Smooth muscle cell (in vitro differentiated cells): ENCODE measurements around the gene PLTP. TPM values are rescaled to one million over a fixed set of nuclear protein-coding genes. Genes with fewer than 3 reads are reported as not detected.

ENCODE experiments used
- DNase-seq: peaks from one replicate; lab custom pipeline; 2025; ENCODE audit not compliant: unreplicated experiment; lab: John Stamatoyannopoulos, UW
- H2AFZ ChIP-seq: fragments of 200-600 bp; sonication (generic); 2 replicates; pipeline ENCODE4 v1.6.0; 2016; ENCODE audit warnings: antibody characterized with exemption, low read depth, mild to moderate bottlenecking
- H3F3A ChIP-seq: fragments of 200-600 bp; sonication (generic); 2 replicates; pipeline ENCODE4 v1.6.0; 2017; ENCODE audit warnings: antibody characterized with exemption, low read depth
- H3K27ac ChIP-seq: fragments of 200-600 bp; sonication (generic); 2 replicates; pipeline ENCODE4 v1.5.1; 2016; ENCODE audit warnings: low read depth, mild to moderate bottlenecking
- H3K27me3 ChIP-seq: fragments of 200-600 bp; sonication (generic); 2 replicates; pipeline ENCODE4 v1.6.1; 2016; ENCODE audit warnings: low read depth, mild to moderate bottlenecking
- H3K36me3 ChIP-seq: fragments of 200-600 bp; sonication (generic); 2 replicates; pipeline ENCODE4 v1.5.1; 2016; ENCODE audit warnings: low read depth
- H3K4me1 ChIP-seq: fragments of 200-600 bp; sonication (generic); 2 replicates; pipeline ENCODE4 v1.5.1; 2016; ENCODE audit warnings: low read depth
- H3K4me2 ChIP-seq: fragments of 200-600 bp; sonication (generic); 2 replicates; pipeline ENCODE4 v1.6.0; 2016; ENCODE audit warnings: mild to moderate bottlenecking
- H3K4me3 ChIP-seq: fragments of 200-600 bp; sonication (generic); 2 replicates; pipeline ENCODE4 v1.5.1; 2016; ENCODE audit warnings: mild to moderate bottlenecking
- H3K79me2 ChIP-seq: fragments of 200-600 bp; sonication (generic); 2 replicates; pipeline ENCODE4 v1.6.0; 2016; ENCODE audit warnings: low read depth, mild to moderate bottlenecking
- H3K9ac ChIP-seq: fragments of 200-600 bp; sonication (generic); 2 replicates; pipeline ENCODE4 v1.6.0; 2016; ENCODE audit warnings: low read depth
- H3K9me3 ChIP-seq: fragments of 200-600 bp; sonication (generic); replicated peaks from 2 replicates; pipeline ENCODE4 v1.5.1; 2016; ENCODE audit warnings: low read depth
- H4K20me1 ChIP-seq: fragments of 200-600 bp; sonication (generic); 2 replicates; pipeline ENCODE4 v1.6.0; 2016; ENCODE audit warnings: low read depth
- CTCF ChIP-seq: fragments of 200-600 bp; sonication (generic); IDR thresholded peaks from 2 replicates; pipeline ENCODE4 v1.5.1; 2017; ENCODE audit warnings: borderline replicate concordance, mild to moderate bottlenecking, antibody characterized with exemption; ENCODE audit not compliant: insufficient read depth, poor library complexity, severe bottlenecking
- WGBS: methylation state at CpG from one replicate; pipeline ENCODE4 v1.1.7; 2016; ENCODE audit warnings: low lambda C conversion rate; 5-methylcytosine and 5-hydroxymethylcytosine counted together
- polyA plus RNA-seq: library from polyadenylated mRNA; unstranded; fragments of >200 nt; fragmentation: Nextera tagmentation; extraction: Ambion mirVana; gene quantifications from 2 replicates; pipeline ENCODE4 v1.2.1, GENCODE V29; 2016
- total RNA-seq: library from RNA; depleted of rRNA; stranded (reverse); fragments of >200 nt; gene quantifications from 2 replicates; pipeline ENCODE4 v1.2.3, GENCODE V29; 2014

Gene PLTP
- total and polyA plus RNA-seq, 2 experiments from 2014 or later = 81.0 to 262 TPM

- peak overlapping the region; percentile 94 for H3K27ac ChIP-seq
- no peaks in the 10 kb centered on the region for H4K20me1 ChIP-seq
- peak overlapping the region; percentile 45 for H3K9ac ChIP-seq
- H3K4me3 ChIP-seq = no peak overlapping the region
- peak overlapping the region; percentile 33 for H3K4me2 ChIP-seq
- H2AFZ ChIP-seq = no peak overlapping the region
- no peaks in the 10 kb centered on the region for H3K9me3 ChIP-seq
- 66% methylated on average over 9 of the region's 9 CpGs for WGBS
- no peak for DNase-seq
- H3K27me3 ChIP-seq = no peaks in the 10 kb centered on the region
- peaks cover 21% of the 10 kb centered on the region for H3K4me1 ChIP-seq
- H3F3A ChIP-seq = peaks cover 34% of the 10 kb centered on the region
- H3K79me2 ChIP-seq = no peaks in the 10 kb centered on the region
- no peaks in the 10 kb centered on the region for H3K36me3 ChIP-seq
- TF ChIP-seq CTCF = no peak
Observed at GRCh38 chr20:45920462-45921336, 8.7 kb upstream of the PLTP start.

GRCh38 chr20:45919542-45920399 lies 7.8 kb upstream of the PLTP start:
- H3K4me1 ChIP-seq = peaks cover 16% of the 10 kb centered on the region
- H3K9ac ChIP-seq = peak overlapping the region; percentile 74
- H4K20me1 ChIP-seq = no peaks in the 10 kb centered on the region
- H3K79me2 ChIP-seq = no peaks in the 10 kb centered on the region
- TF ChIP-seq CTCF = no peak
- H3K36me3 ChIP-seq = no peaks in the 10 kb centered on the region
- no peak overlapping the region for H2AFZ ChIP-seq
- no peak for DNase-seq
- 35% methylated on average over 11 of the region's 11 CpGs for WGBS
- no peak overlapping the region for H3K4me3 ChIP-seq
- H3K4me2 ChIP-seq = peak overlapping the region; percentile 33
- no peaks in the 10 kb centered on the region for H3K27me3 ChIP-seq
- H3K9me3 ChIP-seq = no peaks in the 10 kb centered on the region
- peak overlapping the region; percentile 94 for H3K27ac ChIP-seq
- peaks cover 34% of the 10 kb centered on the region for H3F3A ChIP-seq

- H2AFZ ChIP-seq = no peak overlapping the region
- no peak for DNase-seq
- WGBS = 63% methylated on average over 12 of the region's 12 CpGs
- H3K4me2 ChIP-seq = peak overlapping the region; percentile 33
- H3K27ac ChIP-seq = peak overlapping the region; percentile 94
- no peaks in the 10 kb centered on the region for H3K79me2 ChIP-seq
- H3K9me3 ChIP-seq = no peaks in the 10 kb centered on the region
- no peaks in the 10 kb centered on the region for H3K27me3 ChIP-seq
- H3K4me3 ChIP-seq = no peak overlapping the region
- H3K36me3 ChIP-seq = no peaks in the 10 kb centered on the region
- H3F3A ChIP-seq = peaks cover 28% of the 10 kb centered on the region
- H4K20me1 ChIP-seq = no peaks in the 10 kb centered on the region
- peaks cover 16% of the 10 kb centered on the region for H3K4me1 ChIP-seq
- peak overlapping the region; percentile 74 for H3K9ac ChIP-seq
- no peak for TF ChIP-seq CTCF
Observed at GRCh38 chr20:45918779-45919537, 7.0 kb upstream of the PLTP start.
